H1 (cell line): ENCODE results near the gene CACNB4. TPM values are rescaled to one million over a fixed set of nuclear protein-coding genes. Genes with fewer than 3 reads are reported as not detected.

ENCODE experiments used
- CTCF ChIA-PET: fragments of 300-600 bp; sonication (Branson Sonifier 250); formaldehyde crosslinking; loops from one replicate; lab custom pipeline; 2021; ENCODE audit not compliant: partially characterized antibody; lab: Charles Lee
- POLR2A ChIA-PET: fragments of 300-600 bp; sonication (Branson Sonifier 250); formaldehyde crosslinking; loops from one replicate; lab custom pipeline; 2021; ENCODE audit warnings: inconsistent platforms; ENCODE audit not compliant: partially characterized antibody; lab: Charles Lee
- DNase-seq, 2 experiments: peaks; one replicate each; pipeline versions ENCODE4 v3.0.0 to v3.0.0-alpha.2; 2010 to 2022; ENCODE audit warnings: low spot score in 2 of 2, low read depth in 1 of 2, mixed read lengths in 1 of 2
- FAIRE-seq: peaks from 2 replicates; lab custom pipeline; 2011; peaks lifted over from hg19 to GRCh38; lab: Jason Lieb, UNC
- H2AFZ ChIP-seq: 2 replicates; pipeline ENCODE4 v1.8.1; 2012; ENCODE audit warnings: low read length, inconsistent platforms
- H2AK5ac ChIP-seq: 2 replicates; pipeline ENCODE4 v1.6.1; 2013; ENCODE audit warnings: low read depth, low read length
- H2BK120ac ChIP-seq: replicated peaks from 2 replicates; pipeline ENCODE3; 2013; ENCODE audit warnings: low read depth, low read length, inconsistent platforms
- H2BK12ac ChIP-seq: 2 replicates; pipeline ENCODE4 v1.6.1; 2013; ENCODE audit warnings: low read depth, low read length
- H2BK15ac ChIP-seq: 2 replicates; pipeline ENCODE4 v1.6.1; 2013; ENCODE audit warnings: low read length
- H2BK20ac ChIP-seq: 2 replicates; pipeline ENCODE4 v1.6.1; 2013; ENCODE audit warnings: low read length
- H2BK5ac ChIP-seq: 2 replicates; pipeline ENCODE4 v1.6.1; 2013; ENCODE audit warnings: low read depth, low read length
- H3K14ac ChIP-seq: 2 replicates; pipeline ENCODE4 v1.6.1; 2013; ENCODE audit warnings: inconsistent platforms; ENCODE audit not compliant: insufficient read length
- H3K18ac ChIP-seq: 2 replicates; pipeline ENCODE4 v1.6.1; 2013; ENCODE audit warnings: low read length; ENCODE audit errors: extremely low read depth
- H3K23ac ChIP-seq: 2 replicates; pipeline ENCODE4 v1.6.1; 2013; ENCODE audit warnings: inconsistent platforms; ENCODE audit not compliant: insufficient read length
- H3K23me2 ChIP-seq: 2 replicates; pipeline ENCODE4 v1.6.1; 2013; ENCODE audit warnings: low read depth, low read length
- H3K27ac ChIP-seq: 2 replicates; pipeline ENCODE4 v1.6.1; 2011; ENCODE audit warnings: low read depth, low read length, inconsistent platforms
- H3K27me3 ChIP-seq, 4 experiments: replicated peaks in 1 of 4; 1 replicate in 1 of 4; 2 replicates in 3 of 4; pipeline versions ENCODE4 v1.6.1 to v1.8.1; 2011 to 2013; ENCODE audit warnings: low read length in 3 of 4, mild to moderate bottlenecking in 3 of 4, inconsistent platforms in 2 of 4, mixed read lengths in 2 of 4, moderate library complexity in 1 of 4; ENCODE audit not compliant: control insufficient read depth in 3 of 4, insufficient read depth in 3 of 4; ENCODE audit errors: extremely low read depth in 1 of 4
- H3K36me3 ChIP-seq, 4 experiments: 2 replicates each; pipeline versions ENCODE4 v1.6.1 to v1.8.1; 2011 to 2013; ENCODE audit warnings: mild to moderate bottlenecking in 4 of 4, low read length in 3 of 4, moderate library complexity in 2 of 4, control low read depth in 1 of 4, inconsistent platforms in 1 of 4; ENCODE audit not compliant: insufficient read depth in 4 of 4, control insufficient read depth in 2 of 4
- H3K4ac ChIP-seq: replicated peaks from 2 replicates; pipeline ENCODE3; 2013; ENCODE audit warnings: low read length, low read depth, mixed read lengths, inconsistent platforms; ENCODE audit not compliant: insufficient read length
- H3K4me1 ChIP-seq, 4 experiments: replicated peaks in 1 of 4; 1 replicate in 1 of 4; 2 replicates in 3 of 4; pipeline versions ENCODE4 v1.6.1 to v1.8.1; 2011 to 2013; ENCODE audit warnings: low read length in 3 of 4, inconsistent platforms in 2 of 4, mixed read lengths in 1 of 4; ENCODE audit not compliant: insufficient read depth in 4 of 4, control insufficient read depth in 3 of 4
- H3K4me2 ChIP-seq, 2 experiments: 2 replicates each; pipeline versions ENCODE4 v1.6.1 to v1.8.1; 2011 to 2013; ENCODE audit warnings: low read depth in 2 of 2, low read length in 2 of 2, control low read depth in 1 of 2, inconsistent platforms in 1 of 2, mild to moderate bottlenecking in 1 of 2; ENCODE audit not compliant: insufficient read depth in 1 of 2
- H3K4me3 ChIP-seq, 4 experiments: fragments of 200-600, 300-600 bp in 1 of 4; sonication (generic), shearing (Covaris generic), sonication (Bioruptor Twin) in 1 of 4; 2 replicates each; pipeline versions ENCODE4 v1.5.1 to v1.8.1; 2011 to 2016; ENCODE audit warnings: low read length in 4 of 4, low read depth in 3 of 4, control low read depth in 2 of 4, inconsistent platforms in 2 of 4, mild to moderate bottlenecking in 2 of 4, mixed read lengths in 1 of 4, moderate library complexity in 1 of 4; ENCODE audit not compliant: insufficient read depth in 2 of 4; ENCODE audit errors: extremely low read depth in 1 of 4
- H3K56ac ChIP-seq: replicated peaks from 2 replicates; pipeline ENCODE3; 2013; ENCODE audit warnings: low read depth, mild to moderate bottlenecking, mixed read lengths, low read length, inconsistent platforms; ENCODE audit not compliant: insufficient read length
- H3K79me1 ChIP-seq: 2 replicates; pipeline ENCODE4 v1.6.1; 2013; ENCODE audit warnings: low read depth, low read length, control low read depth
- H3K79me2 ChIP-seq, 2 experiments: 2 replicates each; pipeline versions ENCODE4 v1.6.1 to v1.8.1; 2012 to 2013; ENCODE audit warnings: low read length in 2 of 2, mild to moderate bottlenecking in 2 of 2, inconsistent platforms in 1 of 2; ENCODE audit not compliant: insufficient read depth in 2 of 2, control insufficient read depth in 1 of 2
- H3K9ac ChIP-seq, 4 experiments: replicated peaks in 1 of 4; 1 replicate in 1 of 4; 2 replicates in 3 of 4; pipeline versions ENCODE4 v1.6.1 to v1.8.1; 2011 to 2013; ENCODE audit warnings: low read depth in 3 of 4, low read length in 3 of 4, control low read depth in 2 of 4, mild to moderate bottlenecking in 2 of 4, moderate library complexity in 2 of 4, inconsistent platforms in 1 of 4; ENCODE audit errors: extremely low read depth in 1 of 4
- H3K9me3 ChIP-seq, 2 experiments: 2 replicates each; pipeline versions ENCODE4 v1.6.1 to v1.8.1; 2012 to 2013; ENCODE audit warnings: mild to moderate bottlenecking in 2 of 2, moderate library complexity in 2 of 2, control low read depth in 1 of 2, inconsistent platforms in 1 of 2, low read depth in 1 of 2, low read length in 1 of 2, mixed read lengths in 1 of 2; ENCODE audit not compliant: insufficient read depth in 2 of 2
- H4K20me1 ChIP-seq, 2 experiments: replicated peaks in 1 of 2; 2 replicates each; pipeline versions ENCODE3 to v1.8.1; 2011 to 2013; ENCODE audit warnings: inconsistent platforms in 2 of 2, low read length in 2 of 2, mild to moderate bottlenecking in 1 of 2; ENCODE audit not compliant: insufficient read depth in 2 of 2, control insufficient read depth in 1 of 2
- H4K5ac ChIP-seq: 2 replicates; pipeline ENCODE4 v1.6.1; 2013; ENCODE audit warnings: low read length, low read depth, mixed read lengths, inconsistent platforms; ENCODE audit not compliant: insufficient read length
- H4K8ac ChIP-seq: 2 replicates; pipeline ENCODE4 v1.8.0; 2013; ENCODE audit warnings: mild to moderate bottlenecking, moderate library complexity, low read length, inconsistent platforms; ENCODE audit not compliant: insufficient read depth; ENCODE audit errors: extremely low read depth
- H4K91ac ChIP-seq: replicated peaks from 2 replicates; pipeline ENCODE3; 2013; ENCODE audit warnings: low read length, mixed read lengths, inconsistent platforms; ENCODE audit not compliant: insufficient read length
- ATF2 ChIP-seq: IDR thresholded peaks from 2 replicates; pipeline ENCODE4 v1.6.1; 2012; ENCODE audit warnings: low read length, inconsistent platforms
- CEBPB ChIP-seq: IDR thresholded peaks from 2 replicates; pipeline ENCODE4 v1.6.1; 2012; ENCODE audit warnings: low read depth, low read length
- JUND ChIP-seq: IDR thresholded peaks from 2 replicates; pipeline ENCODE4 v1.6.1; 2011; ENCODE audit warnings: mild to moderate bottlenecking, improper control_type of control experiment, low read length
- POLR2A ChIP-seq, 2 experiments: IDR thresholded peaks; 1 replicate in 1 of 2; 2 replicates in 1 of 2; pipeline ENCODE4 v1.6.1; 2011; ENCODE audit warnings: low read depth in 2 of 2, low read length in 2 of 2, mild to moderate bottlenecking in 2 of 2; ENCODE audit errors: control extremely low read depth in 1 of 2
- YY1 ChIP-seq: IDR thresholded peaks from 2 replicates; pipeline ENCODE4 v1.6.1; 2011; ENCODE audit warnings: low read depth, mild to moderate bottlenecking, low read length
- WGBS, 2 experiments: shearing (Covaris generic) in 1 of 2; methylation state at CpG; one replicate each; pipeline versions ENCODE4 v1.1.6 to v1.1.7; 2013 to 2015; ENCODE audit warnings: low lambda C conversion rate in 2 of 2, mixed read lengths in 2 of 2, inconsistent platforms in 1 of 2, low coverage in 1 of 2, missing lambda C conversion rate in 1 of 2; ENCODE audit not compliant: insufficient replicate concordance in 2 of 2, insufficient coverage in 1 of 2, insufficient read length in 1 of 2; ENCODE audit errors: extremely low coverage in 1 of 2, missing lambda C conversion rate in 1 of 2; 5-methylcytosine and 5-hydroxymethylcytosine counted together
- polyA plus RNA-seq, 7 experiments: library from polyadenylated mRNA; depleted of rRNA in 3 of 7; stranded (reverse) in 5 of 7; unstranded in 2 of 7; fragments of >200 nt in 5 of 7; fragments of 200-250 nt in 2 of 7; gene quantifications; 1 replicate in 5 of 7; 2 replicates in 1 of 7; 4 replicates in 1 of 7; pipeline versions ENCODE4 v1.2.1 to v1.2.3, GENCODE V29; 2011 to 2013; ENCODE audit warnings: missing spikeins in 2 of 7, mixed read lengths in 2 of 7
- total RNA-seq: library from RNA; stranded (reverse); fragmentation: NEBNext Ultra II Directional; extraction: Animal tissue kit (Norgen Biotek cat#: 25700); gene quantifications from 2 replicates; pipeline ENCODE4 v1.2.1, GENCODE V29; 2021

CACNB4 gene
- total and polyA plus RNA-seq, 2 of the 8 experiments (the other 6 are each of a cell fraction or from before 2014, with no cell fraction given): 2.0 to 4.0 TPM

- FAIRE-seq: no peak
- POLR2A ChIA-PET: no interaction called here
- H4K8ac ChIP-seq: no peak overlapping the region
- no peak for TF ChIP-seq ATF2
- TF ChIP-seq CEBPB: no peak
- no peak for TF ChIP-seq POLR2A (IDR thresholded peaks at IDR 0.05; ENCODE audit: control extremely low read depth in 1 of 2, low read depth in 2 of 2, low read length in 2 of 2)
- TF ChIP-seq JUND: no peak
- no peak for TF ChIP-seq YY1
Measured at GRCh38 chr2:152078023-152078422, 20.8 kb downstream of the CACNB4 start.

More at GRCh38 chr2:152078023-152078422, 20.8 kb downstream of the CACNB4 start:
- H3K79me1 ChIP-seq: peaks cover 2% of the 10 kb centered on the region; the same call in 1 of the 2 replicates
- no peak overlapping the region for H2BK12ac ChIP-seq
- H2BK5ac ChIP-seq: no peak overlapping the region
- DNase-seq: no peak
- no peak overlapping the region for H4K91ac ChIP-seq
- no peak overlapping the region for H3K18ac ChIP-seq
- CTCF ChIA-PET: interaction anchor here (0.8 to 3.2 kb wide), 5 partner anchors 9 to 91 kb away, joined by 3 to 11 read pairs (median 3); no protein-coding TSS in a partner anchor
- no peaks in the 10 kb centered on the region for H3K27me3 ChIP-seq
- H3K9ac ChIP-seq: no peak overlapping the region
- no peak overlapping the region for H3K4me3 ChIP-seq
- no peak overlapping the region for H3K4me2 ChIP-seq
- WGBS, 2 experiments: 93% methylated on average over 9 of the region's 9 CpGs; no CpG with 5 or more reads in 1 of the 2 experiments
- H4K20me1 ChIP-seq: peaks cover 0 to 4% of the 10 kb centered on the region in 2 experiments
- peaks cover 10% of the 10 kb centered on the region; the same call in 1 of the 2 replicates for H3K23me2 ChIP-seq
- no peak overlapping the region for H4K5ac ChIP-seq
- no peak overlapping the region for H2BK20ac ChIP-seq
- H2AFZ ChIP-seq: no peak overlapping the region
- no peak overlapping the region for H2BK120ac ChIP-seq
- H3K36me3 ChIP-seq: no peaks in the 10 kb centered on the region
- H3K23ac ChIP-seq: no peak overlapping the region
- no peak overlapping the region for H2BK15ac ChIP-seq
- H3K14ac ChIP-seq: no peak overlapping the region
- H3K56ac ChIP-seq: no peak overlapping the region
- H3K4ac ChIP-seq: no peak overlapping the region
- H3K4me1 ChIP-seq: peaks cover 0 to 8% (median 0%) of the 10 kb centered on the region in 4 experiments; a peak in 2 of 7 replicates
- no peaks in the 10 kb centered on the region for H3K79me2 ChIP-seq
- no peak overlapping the region for H3K27ac ChIP-seq
- no peak overlapping the region for H2AK5ac ChIP-seq
- no peaks in the 10 kb centered on the region for H3K9me3 ChIP-seq
